ENCODE results near the gene E2F8. TPM values are rescaled to one million over a fixed set of nuclear protein-coding genes. Genes with fewer than 3 reads are reported as not detected.
"Not testable (repeated sequence)": the region's sequence is repeated elsewhere in the genome, so short reads cannot be mapped to it uniquely, and the experiment has no call there.

Gene E2F8
- total and polyA plus RNA-seq, 10 of the 15 experiments (the other 5 are each of a cell fraction or from before 2014, with no cell fraction given): 8.8 to 28.1 (median 18.5) TPM

GRCh38 chr11:19275496-19275895 lies 34.8 kb upstream of the E2F8 start (continued):
- no peak for TF ChIP-seq MYB (IDR thresholded peaks at IDR 0.05; ENCODE audit: borderline replicate concordance, low read depth, low read length)
- no peak for TF ChIP-seq E4F1 (IDR thresholded peaks at IDR 0.05; ENCODE audit: borderline replicate concordance, partially characterized antibody)
- no peak for TF ChIP-seq EGR1 (IDR thresholded peaks at IDR 0.05; ENCODE audit: borderline replicate concordance in 1 of 2, low read depth in 2 of 2, low read length in 2 of 2)
- TF ChIP-seq BACH1 (IDR thresholded peaks at IDR 0.05; ENCODE audit: borderline replicate concordance): no peak
- no peak for TF ChIP-seq YBX1 (IDR thresholded peaks at IDR 0.05)
- TF ChIP-seq MEF2B (IDR thresholded peaks at IDR 0.05; ENCODE audit: partially characterized antibody, poor library complexity, severe bottlenecking): no peak
- no peak for TF ChIP-seq JUND (IDR thresholded peaks at IDR 0.05; ENCODE audit: low read depth, low read length)
- TF ChIP-seq PAX8 (IDR thresholded peaks at IDR 0.05): no peak
- no peak for TF ChIP-seq RB1 (IDR thresholded peaks at IDR 0.05; ENCODE audit: borderline replicate concordance)
- TF ChIP-seq ZBTB4 (CRISPR knock-in tag; IDR thresholded peaks at IDR 0.05): no peak
- TF ChIP-seq BMI1 (IDR thresholded peaks at IDR 0.05; ENCODE audit: borderline replicate concordance): no peak
- TF ChIP-seq ZBTB11 (CRISPR knock-in tag; IDR thresholded peaks at IDR 0.05): no peak

- H3K27ac ChIP-seq (ENCODE audit: control insufficient read depth, insufficient read depth); POLR2A ChIA-PET; ATAC-seq; in situ Hi-C loops (cut with MboI); FAIRE-seq; RAD21 ChIA-PET (ENCODE audit: unreplicated experiment); H3K4me3 ChIP-seq; intact Hi-C loops (cut with micrococcal nuclease; ENCODE audit: unreplicated experiment); H3K36me3 ChIP-seq (ENCODE audit: control insufficient read depth in 2 of 2, insufficient read depth in 2 of 2, low read length in 1 of 2); H3K79me2 ChIP-seq (ENCODE audit: control insufficient read depth, insufficient read depth, low read length); H2AFZ ChIP-seq (ENCODE audit: control insufficient read depth, low read depth, low read length); H3K9me3 ChIP-seq (replicated peaks; ENCODE audit: control insufficient read depth, insufficient read depth, low read length); H3K27me3 ChIP-seq (replicated peaks in 1 of 2; ENCODE audit: control insufficient read depth in 2 of 2, insufficient read depth in 2 of 2, low read length in 1 of 2); SMC1A ChIA-PET (ENCODE audit: uncharacterized antibody, unreplicated experiment); H4K20me1 ChIP-seq (ENCODE audit: control insufficient read depth, insufficient read depth); DNase-seq (ENCODE audit: low read depth, low spot score); CTCF ChIA-PET; H3K9ac ChIP-seq (ENCODE audit: control insufficient read depth, insufficient read depth, low read length); BruUV-seq (replicated peaks); H3K4me1 ChIP-seq (ENCODE audit: control insufficient read depth, insufficient read depth, low read length); H3K4me2 ChIP-seq (ENCODE audit: control insufficient read depth, insufficient read depth): not testable (repeated sequence)
- 62% methylated on average over 5 of the region's 5 CpGs for WGBS (ENCODE audit: insufficient coverage, insufficient replicate concordance, low lambda C conversion rate, missing lambda C conversion rate)
These were observed 32.5 kb upstream of the E2F8 start for GRCh38 chr11:19273219-19273618.
